Kidney epithelial cell (primary cell): ENCODE results near the gene CTTNBP2. TPM values are rescaled to one million over a fixed set of nuclear protein-coding genes. Genes with fewer than 3 reads are reported as not detected.

Experiments
- DNase-seq: peaks from one replicate; pipeline ENCODE4 v3.0.0-alpha.2; 2010; ENCODE audit warnings: low read depth
- H3K27me3 ChIP-seq: 2 replicates; pipeline ENCODE4 v1.6.0; 2011; ENCODE audit warnings: low read length; ENCODE audit not compliant: control insufficient read depth, insufficient read depth
- H3K36me3 ChIP-seq: 2 replicates; pipeline ENCODE4 v1.5.1; 2011; ENCODE audit warnings: low read length; ENCODE audit not compliant: control insufficient read depth, insufficient read depth
- H3K4me3 ChIP-seq: 2 replicates; pipeline ENCODE4 v1.5.1; 2011; ENCODE audit warnings: low read depth, mild to moderate bottlenecking, control low read depth, low read length
- CTCF ChIP-seq: IDR thresholded peaks from 2 replicates; pipeline ENCODE4 v1.5.1; 2011; ENCODE audit warnings: mild to moderate bottlenecking, moderate library complexity, low read length, control low read depth, inconsistent platforms; ENCODE audit not compliant: insufficient read depth, poor library complexity, severe bottlenecking
- total RNA-seq: library from RNA; depleted of rRNA; stranded (reverse); fragments of >200 nt; gene quantifications from 2 replicates; pipeline ENCODE4 v1.2.3, GENCODE V29; 2015

Gene CTTNBP2
- total RNA-seq, 1 donor from 2014 or later = 5.3 TPM

- no peak for TF ChIP-seq CTCF
- no peaks in the 10 kb centered on the region for H3K27me3 ChIP-seq
- no peak overlapping the region for H3K4me3 ChIP-seq
- no peak for DNase-seq
- H3K36me3 ChIP-seq = no peaks in the 10 kb centered on the region
Observed at GRCh38 chr7:117759950-117760640, 113.1 kb downstream of the CTTNBP2 start.

- Histone ChIP-seq H3K27me3 (no peaks in the 10 kb centered on the region), H3K4me3 (no peak overlapping the region), H3K36me3 (no peaks in the 10 kb centered on the region)
- no peak for TF ChIP-seq CTCF
- no peak for DNase-seq
Observed at GRCh38 chr7:117757440-117757839, 115.8 kb downstream of the CTTNBP2 start.

GRCh38 chr7:117756586-117757085, 116.6 kb downstream of the CTTNBP2 start:
- Histone ChIP-seq H3K27me3 (no peaks in the 10 kb centered on the region), H3K36me3 (no peaks in the 10 kb centered on the region), H3K4me3 (no peak overlapping the region)
- no peak for TF ChIP-seq CTCF
- DNase-seq = no peak

- no peaks in the 10 kb centered on the region for H3K27me3 ChIP-seq
- DNase-seq = no peak
- no peak for TF ChIP-seq CTCF
- H3K36me3 ChIP-seq = no peaks in the 10 kb centered on the region
- no peak overlapping the region for H3K4me3 ChIP-seq
Observed at GRCh38 chr7:117755136-117755535, 118.1 kb downstream of the CTTNBP2 start.

- no peak overlapping the region for H3K4me3 ChIP-seq
- TF ChIP-seq CTCF = no peak
- H3K27me3 ChIP-seq = no peaks in the 10 kb centered on the region
- no peaks in the 10 kb centered on the region for H3K36me3 ChIP-seq
- no peak for DNase-seq
Observed at GRCh38 chr7:117751775-117752174, 121.5 kb downstream of the CTTNBP2 start.
